Effector CD8-positive, alpha-beta T cell (primary cell): Measurements from ENCODE around the gene FADS3.
"Not testable (repeated sequence)": the region's sequence is repeated elsewhere in the genome, so short reads cannot be mapped to it uniquely, and the experiment has no call there.

ENCODE experiments used
- DNase-seq: peaks from one replicate; lab custom pipeline; 2025; lab: John Stamatoyannopoulos, UW

FADS3 gene

DNA sequence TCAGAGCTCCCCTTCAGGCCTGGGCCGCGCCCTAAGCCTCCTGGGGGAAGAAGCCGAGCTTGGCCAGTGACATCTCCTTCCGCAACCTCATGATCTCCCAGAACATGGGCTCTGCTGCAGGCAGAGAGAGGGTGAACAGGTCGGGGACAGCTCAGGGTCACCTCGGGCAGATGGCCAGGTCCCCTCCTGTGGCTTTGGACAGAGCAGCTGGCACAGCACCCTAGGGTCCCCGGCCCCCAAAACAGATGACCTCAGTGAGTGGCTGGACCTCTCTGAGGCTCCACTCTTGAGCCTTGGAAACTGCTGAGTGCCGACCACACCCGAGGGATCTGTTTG lies 6.9 kb upstream of the FADS3 start:
- DNase-seq, result no peak

DNA sequence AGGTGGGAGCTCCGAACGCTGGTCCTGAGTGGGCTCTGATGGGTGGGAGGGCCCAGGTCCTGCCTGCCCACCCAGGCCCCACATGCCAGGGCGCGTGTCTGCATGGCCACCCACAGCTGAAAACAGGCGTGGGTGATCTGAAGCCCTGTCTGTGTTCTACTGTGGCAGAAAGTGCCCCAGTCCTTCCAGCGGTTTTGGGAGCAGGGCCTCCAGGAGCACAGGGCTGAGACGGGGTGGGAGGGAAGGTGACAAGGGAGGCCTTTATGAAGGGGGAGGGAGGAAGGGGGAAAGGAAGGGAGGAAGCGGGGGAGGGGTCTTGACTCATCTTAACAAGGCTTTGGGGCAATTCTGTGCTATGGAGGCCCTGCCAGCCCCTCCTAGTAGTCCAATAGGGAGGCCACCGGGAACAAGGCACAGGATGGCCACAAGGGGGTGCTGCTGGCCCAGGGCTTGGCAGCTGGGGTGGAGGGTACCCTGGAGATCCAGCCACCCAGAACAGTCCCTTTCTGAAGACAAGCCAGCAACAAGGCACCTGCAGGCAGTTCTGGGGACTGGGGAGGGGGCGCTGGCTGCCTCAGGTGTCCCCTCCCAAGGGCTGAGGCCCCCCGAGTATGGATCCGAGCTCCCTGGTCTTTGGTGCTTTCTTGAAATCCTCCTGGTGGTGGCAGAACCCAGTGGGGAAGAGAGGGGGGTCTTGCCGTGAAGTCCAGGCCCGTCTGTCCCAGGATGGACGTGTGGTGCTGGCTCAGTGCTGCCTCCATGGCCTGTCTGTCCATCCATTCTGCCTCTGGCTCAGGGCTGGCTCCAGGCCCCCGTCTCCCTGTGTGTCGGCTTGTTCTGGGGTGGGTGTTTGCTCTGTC lies 6.3 kb upstream of the FADS3 start:
- peak; percentile 56 for DNase-seq

DNA sequence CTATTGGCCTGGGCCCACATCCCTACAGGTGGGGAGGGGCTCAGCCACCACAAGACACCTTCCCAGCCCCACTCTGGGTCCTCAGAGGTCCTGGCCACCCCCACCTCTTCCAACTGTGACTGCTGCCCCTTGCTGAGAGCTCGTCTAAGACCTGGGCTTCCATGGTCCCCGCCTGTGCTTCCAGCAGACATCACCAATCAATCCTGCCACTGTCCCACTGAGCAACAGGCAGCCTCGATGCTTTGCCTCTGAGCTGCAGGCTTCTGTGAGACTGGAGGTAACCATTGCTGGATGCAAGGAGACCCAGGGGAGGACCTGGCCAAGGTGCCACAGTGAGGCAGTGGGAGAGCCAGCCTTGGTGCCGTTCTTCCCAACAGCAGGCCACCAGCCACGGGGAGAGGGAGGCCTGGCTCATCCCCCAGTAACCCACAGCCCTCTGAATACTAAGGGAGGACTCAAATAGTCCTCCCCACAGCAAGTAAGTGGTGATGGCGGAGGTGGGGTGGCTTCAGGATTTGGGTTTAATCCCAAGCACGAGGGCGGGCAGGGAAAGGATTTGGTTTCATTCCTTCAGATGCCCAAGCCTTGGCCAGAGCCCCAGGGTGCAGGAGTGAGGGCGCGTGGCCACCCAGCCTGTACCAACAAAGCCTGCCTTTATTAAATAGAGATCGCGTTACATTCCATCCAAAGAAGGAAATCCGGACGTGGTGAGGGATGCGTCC lies 5.5 kb upstream of the FADS3 start:
- no peak for DNase-seq

DNA sequence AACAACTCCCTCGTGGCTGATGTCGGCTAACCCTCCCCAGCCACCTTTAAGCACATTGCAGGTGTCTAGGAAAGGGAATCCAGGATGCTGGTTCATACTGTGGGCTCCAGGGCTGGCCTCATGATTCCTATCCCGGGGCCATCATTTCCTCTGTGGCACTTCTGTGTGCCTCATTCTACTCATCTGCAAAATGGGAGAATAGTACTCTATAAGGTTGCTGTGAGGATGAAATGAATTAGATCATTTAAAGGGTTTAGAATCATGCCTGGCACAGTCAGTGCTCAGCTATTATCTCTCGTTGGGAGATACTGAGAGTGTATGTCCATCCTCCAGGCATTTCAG lies 4.3 kb upstream of the FADS3 start:
- no peak for DNase-seq

DNA sequence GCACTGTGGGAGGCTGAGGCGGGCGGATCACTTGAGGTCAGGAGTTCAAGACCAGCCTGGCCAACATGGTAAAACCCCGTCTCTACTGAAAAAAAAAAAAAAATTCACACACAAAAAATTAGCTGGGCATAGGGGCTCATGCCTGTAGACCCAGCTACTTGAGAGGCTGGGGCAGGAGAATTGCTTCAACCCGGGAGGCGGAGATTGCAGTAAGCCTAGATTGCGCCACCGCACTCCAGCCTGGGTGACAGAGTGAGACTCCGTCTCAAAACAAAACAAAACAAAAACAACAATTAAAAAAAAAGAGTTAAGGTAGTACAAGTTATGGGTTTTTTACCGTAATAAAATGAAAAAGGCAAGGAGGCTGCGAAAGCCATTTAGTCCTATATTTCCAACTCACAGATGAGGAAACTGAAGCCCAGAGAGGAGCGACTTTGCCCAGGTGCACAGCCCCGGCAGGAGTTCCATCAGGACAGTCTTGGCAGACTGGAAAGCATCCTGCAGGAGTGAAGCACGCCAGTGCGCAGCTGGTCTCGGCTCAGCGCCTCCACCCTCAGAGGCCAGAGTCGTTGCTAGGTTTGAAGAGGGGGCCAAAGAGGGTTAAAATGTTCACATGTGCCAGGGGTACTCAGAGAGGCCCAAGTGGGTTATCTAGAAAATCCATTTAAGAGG lies 3.8 kb upstream of the FADS3 start:
- DNase-seq, result no peak

DNA sequence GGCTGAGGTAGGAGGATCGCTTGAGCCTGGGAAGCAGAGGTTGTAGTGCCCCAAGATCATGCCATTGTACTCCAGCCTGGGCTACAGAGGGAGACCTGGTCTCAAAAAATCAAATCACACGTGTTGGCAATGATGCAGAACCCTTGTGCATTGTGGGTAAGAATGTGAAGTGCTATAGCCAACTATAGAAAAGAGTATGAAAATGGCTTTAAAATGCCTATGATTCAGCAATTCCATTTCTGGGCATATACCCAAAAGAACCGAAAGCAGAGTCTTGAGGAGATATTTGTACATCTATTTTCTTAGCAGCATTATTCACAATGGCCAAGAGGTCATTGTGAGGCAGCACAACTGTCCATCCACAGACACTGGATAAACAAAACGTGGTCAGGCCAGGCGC lies 2.6 kb upstream of the FADS3 start:
- DNase-seq, result no peak

DNA sequence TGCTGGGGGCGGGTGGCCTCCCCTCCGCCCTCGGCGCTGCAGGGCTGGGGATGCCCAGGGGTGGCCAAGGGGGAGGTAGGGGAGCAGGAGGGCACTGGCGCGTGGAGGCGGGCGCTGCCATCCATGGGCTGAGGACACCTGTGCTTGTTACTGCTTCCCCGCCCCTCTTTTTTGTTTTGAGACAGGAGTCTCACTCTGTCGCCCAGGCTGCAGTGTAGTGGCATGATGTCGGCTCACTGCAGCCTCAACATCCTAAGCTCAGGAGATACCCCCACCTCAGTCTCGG lies 683 bp upstream of the FADS3 start:
- no peak for DNase-seq

DNA sequence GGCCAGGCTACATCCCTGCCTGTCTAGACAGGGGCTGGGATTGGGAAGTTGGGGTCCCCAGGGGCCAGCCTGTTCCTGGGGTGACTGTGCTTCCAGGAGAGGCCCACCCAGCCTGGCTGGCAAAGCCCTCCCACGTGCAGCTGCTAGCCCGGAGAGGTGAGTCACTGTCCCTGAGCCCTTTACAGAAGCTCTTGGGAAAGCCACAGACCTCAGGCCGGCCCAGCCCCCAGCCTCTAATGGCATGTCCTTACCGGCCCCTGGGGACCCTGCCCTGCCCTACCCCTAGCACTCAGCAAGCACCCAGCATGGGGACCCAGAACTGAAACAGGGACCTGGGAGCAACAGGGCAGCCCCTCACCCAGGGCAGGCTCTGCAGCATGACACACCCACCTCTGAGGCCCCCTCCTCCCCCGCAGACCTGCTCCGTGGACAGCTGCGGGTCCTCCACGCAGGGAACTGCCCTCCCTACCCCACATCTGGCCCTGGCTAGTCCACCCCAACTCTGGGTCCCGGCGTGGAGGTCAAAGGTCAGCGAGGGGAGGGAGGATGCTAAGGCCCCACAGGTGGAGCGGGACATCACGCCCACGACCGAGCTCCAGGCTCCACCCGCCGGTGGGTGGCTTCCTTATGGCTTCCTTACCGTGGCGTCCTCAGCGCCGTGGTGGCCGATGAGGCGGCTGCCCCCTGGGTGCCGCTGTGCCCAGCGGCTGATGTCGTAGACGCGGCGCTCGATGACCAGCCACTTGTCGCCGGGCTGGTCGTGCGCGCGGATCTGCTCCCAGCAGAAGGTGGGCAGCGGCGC lies 615 bp downstream of the FADS3 start:
- no peak for DNase-seq

DNA sequence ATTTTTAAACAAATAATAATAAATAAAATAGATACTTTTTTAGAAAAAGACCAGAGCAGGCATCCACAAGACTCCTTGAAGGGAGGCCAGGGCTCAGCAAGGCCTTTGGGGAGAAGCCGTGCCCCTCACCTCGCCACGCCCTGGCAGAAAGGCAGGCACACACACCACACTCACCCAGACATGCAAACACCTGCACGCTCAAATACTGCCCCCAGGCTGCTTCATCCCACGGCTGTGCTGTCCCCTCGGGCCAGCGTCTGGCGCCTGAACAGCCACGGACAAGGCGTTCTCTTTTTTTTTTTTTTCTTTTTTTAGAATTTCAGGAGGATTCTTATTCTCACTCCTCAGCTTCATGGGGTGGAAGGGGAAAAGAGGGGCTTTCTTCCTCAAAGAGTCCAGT lies 1.5 kb downstream of the FADS3 start:
- no peak for DNase-seq

DNA sequence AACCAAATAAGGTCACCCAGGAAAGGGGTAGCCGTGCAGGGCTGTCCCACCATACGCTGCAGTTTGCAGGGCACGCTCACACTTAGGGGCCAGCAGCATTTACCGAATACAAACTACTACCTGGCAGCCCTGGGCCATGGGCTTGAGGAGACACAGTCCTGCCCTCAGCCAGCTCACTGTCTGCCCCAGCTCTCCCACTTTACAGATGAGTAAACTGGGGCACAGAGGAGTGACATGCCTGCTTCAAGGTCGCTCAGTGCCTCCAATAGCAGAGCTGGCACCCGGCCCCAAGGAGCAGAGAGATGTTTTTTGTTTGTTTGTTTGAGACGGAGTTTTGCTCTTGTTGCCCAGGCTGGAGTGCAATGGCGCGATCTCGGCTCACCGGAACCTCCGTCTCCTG lies 2.8 kb downstream of the FADS3 start:
- DNase-seq, result no peak

DNA sequence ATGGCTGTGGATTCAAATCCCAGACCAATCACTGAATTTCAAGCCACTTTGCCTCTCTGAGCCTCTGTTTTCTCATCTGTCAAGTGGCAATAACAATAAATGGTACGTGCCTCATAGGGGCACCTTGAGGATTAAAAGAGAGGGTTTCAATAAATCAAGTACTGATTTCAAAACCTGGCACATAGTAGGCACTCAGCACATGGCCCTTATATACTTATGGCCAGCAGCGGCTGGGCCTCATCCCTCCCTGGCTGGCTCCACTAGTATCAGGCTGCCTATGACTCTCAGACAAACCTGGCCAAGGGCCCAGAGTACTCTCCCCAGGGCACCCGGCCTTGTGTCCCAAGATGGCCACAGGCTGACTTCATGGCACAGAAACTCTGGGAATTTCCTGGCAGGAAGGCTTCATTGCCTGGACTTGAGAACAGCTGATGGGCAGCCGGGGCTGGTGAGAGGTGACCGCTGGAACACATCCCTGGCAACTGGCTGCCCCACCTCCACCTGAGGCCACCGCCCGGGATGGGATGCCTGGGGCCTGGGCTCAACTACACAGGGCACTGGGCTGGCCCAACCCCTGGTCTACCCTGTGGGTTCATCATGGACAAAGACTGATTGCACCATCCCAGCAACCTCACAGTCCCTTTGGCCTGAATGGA lies 3.4 kb downstream of the FADS3 start:
- no peak for DNase-seq

DNA sequence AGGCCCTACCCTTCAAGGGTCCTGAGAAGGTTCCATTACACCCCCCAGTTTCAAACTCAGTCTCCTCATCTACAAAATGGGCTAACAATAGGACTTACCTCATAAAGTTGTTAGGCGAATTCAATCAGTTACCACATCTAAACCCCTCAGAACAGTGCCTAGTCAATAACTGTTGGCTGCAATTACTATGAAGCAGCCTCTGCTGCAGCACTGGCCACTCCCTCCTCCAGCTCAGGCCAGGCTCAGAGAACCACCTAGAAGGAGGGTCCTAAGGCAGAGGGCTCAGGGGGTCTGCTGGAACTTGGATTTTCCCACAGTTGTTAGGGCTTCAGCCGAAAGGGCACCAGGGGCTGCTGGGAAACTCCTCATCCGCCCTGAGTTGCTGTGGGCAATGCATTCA lies 4.7 kb downstream of the FADS3 start:
- DNase-seq, result no peak

DNA sequence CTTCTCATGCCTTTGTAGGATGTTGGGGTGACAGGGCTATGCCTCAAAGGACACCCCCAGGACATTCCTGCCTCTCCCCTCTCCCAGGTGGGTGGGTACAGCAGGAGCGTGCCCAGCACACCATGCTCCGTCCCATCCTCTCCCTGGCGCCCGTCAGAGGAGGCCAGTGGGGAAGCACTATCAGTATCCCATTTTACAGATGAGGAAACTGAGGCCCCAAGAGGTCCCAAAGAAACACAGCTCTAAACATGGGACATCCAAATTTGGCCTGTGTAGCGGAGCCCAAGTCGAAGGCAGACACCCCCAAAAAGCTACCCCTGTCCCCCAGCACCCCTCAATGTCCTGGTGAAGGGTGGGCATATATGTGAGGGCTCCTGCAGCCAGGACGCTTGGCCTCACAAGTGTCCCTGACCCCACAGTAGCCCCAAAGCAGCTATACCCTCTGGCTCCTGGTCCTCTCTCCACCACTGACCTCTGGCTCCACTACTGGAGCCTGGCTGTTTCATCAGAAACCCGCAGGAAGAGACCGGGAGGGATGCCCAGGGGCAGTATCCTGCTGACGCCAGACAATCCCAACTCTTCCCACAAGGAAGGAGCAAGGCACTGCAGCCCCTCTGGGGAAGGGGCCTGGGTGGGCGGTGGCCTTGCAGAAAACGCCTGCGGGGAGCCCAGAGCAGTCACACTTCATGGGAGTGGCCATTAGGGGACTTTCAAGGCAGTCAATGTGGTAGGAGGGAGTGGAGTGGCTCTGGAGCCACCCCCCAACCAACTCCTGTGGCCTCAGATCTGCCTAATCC lies 5.4 kb downstream of the FADS3 start:
- DNase-seq, result no peak

DNA sequence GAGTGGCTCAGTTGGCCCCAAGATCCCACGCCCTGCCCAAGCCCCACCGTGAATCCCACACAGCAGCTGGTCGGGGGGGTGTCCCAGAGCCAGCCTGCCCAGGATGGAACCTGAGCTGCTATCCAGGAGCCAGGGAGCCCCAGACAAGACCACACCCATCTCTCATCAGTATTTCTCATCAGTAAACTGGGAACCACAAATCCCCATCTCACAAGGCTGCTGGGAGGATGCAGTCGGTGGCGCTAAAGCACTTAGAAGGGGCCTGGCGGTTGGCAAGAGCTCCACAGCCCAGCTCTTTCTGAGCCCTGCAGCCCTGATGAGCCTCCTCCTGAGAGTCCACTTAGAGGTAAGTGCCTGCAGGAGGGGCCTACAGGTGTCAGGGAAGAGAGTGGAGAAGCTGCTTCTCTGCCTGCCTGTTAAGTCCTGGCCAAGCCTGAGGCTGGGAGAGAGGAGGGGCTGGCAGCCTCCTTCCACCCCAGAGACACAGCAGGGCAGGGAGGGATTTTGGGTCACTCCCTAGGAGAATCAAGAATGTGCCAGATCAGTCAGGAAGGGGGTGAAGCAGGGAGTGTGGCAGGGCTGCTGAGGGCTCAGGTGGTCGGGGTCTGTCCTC lies 6.1 kb downstream of the FADS3 start:
- no peak for DNase-seq

DNA sequence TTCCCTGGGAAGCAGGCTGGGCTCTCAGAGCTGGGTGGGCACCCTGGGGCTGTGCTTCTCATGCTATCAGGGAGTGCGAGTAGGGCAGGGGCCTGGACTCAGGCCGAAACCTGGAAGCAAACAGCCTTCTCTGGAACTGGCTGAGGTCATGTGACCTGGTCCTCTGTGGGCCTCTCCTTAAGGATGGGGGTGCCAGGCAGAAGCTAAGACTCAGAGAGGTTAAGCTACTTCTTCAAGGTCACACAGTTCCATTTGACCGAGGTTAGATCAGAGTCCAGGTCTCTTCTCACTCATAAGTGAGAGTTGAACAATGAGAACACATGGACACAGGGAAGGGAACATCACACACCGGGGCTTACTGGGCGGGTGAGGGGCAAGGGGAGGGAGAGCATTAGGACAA lies 7.4 kb downstream of the FADS3 start:
- DNase-seq, result no peak

DNA sequence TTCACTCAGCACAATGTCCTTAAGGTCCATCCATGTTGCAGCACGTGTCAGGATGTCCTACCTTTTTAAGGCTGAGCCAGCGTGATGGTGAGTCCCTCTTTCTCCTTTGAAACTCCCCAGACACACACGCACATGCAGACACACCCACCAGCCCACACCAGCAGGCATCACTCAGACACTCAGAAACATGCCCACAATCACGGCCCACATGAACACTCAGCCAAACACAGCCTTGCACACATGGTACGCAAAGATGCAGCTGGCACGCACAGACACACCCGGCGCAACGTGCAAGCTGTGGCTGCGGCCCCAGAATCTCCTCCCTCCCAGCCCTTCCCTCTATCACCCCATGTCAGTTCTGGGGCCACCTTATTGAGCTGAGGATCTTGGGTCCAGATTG lies 8.0 kb downstream of the FADS3 start:
- no peak for DNase-seq

DNA sequence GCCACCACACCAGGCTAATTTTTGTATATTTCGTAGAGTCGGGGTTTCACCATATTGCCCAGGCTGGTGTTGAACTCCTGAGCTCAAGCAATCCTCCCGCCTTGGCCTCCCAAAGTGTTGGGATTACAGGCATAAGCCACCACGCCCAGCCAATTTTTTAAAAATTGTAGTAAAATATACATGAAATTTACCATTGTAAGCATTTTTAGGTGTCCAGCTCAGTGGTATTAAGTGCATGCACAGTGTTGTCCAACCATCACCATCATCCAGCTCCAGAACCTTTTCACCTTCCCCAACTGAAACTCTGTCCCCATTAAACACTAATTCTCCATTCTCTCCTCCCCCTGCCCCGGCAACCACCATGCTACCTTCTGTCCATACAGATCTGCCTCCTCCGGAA lies 8.5 kb downstream of the FADS3 start:
- DNase-seq, result no peak

DNA sequence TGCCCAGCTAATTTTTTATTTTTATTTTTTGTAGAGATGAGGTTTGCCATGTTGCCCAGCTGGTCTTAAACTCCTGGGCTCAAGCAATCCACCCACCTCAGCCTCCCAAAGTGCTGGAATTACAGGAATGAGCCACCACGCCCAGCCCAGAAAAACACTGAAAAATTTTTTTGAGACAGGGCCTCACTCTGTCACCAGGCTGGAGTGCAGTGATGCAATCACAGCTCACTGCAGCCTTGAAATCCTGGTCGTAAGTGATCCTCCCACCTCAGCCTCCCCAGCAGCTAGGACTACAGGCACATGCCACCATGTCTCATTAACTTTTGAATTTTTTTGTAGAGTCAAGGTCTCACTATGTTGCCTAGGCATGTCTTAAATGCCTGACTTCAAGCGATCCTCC lies 9.1 kb downstream of the FADS3 start:
- not testable (repeated sequence) for DNase-seq

DNA sequence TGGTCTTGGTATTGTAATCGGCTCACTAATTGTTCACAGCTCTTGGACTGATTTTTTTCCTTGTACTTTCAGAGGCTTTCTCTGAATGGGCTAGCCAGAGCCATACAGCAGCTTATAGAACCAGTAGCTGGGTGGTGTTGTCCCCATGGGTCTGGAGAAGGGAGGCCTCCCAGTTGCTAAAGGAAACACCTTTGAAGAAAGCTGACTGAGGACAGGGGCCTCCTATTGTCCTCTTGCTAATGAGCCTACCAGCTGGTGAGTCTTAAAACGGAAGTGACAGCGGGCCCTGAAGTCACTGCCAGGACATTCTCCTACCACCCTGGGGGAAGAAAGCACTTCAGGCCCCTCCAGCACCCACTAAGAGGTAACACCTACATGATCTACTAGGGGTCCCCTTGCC lies 9.9 kb downstream of the FADS3 start:
- DNase-seq, result no peak

DNA sequence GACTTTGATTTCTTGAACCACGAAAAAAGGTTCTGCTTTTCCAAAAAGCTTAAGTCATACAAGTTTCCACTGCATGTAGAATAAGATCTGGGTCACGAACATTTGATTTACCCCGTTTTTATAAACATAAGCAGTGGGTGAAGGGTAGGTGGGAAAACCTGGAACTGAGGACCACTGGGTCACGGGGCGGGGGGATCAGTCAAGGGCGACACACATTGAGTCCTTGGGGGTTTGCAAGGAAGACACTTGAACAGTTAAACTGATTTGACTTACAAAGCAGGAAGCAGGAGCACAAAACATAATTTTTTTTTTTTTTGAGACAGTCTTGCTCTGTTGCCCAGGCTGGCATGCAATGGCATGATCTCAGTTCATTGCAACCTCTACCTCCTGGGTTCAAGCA lies 10.9 kb downstream of the FADS3 start:
- DNase-seq, result no peak

DNA sequence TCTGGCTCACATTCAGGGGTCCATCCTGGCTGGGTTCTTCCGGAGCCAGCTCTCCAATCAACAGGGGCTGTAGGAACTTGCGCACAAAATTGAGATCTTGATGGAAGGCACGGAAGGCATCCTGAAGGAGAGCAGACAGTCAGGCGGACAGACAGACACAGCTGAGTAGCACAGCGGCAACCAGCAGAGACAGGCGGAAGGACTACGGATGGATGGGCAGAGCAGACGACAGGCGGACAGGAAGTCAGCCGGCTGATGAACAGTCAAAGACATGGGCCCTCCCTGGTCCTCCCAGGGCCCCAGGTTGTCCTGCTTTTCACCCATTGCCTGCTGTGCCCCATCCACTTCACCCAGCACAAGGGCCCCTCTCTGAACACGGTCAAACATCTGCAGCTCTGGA lies 11.3 kb downstream of the FADS3 start:
- no peak for DNase-seq
